Hypothalamus (tissue), 51 donors: ENCODE measurements around the gene WFDC10A.
"Not testable (repeated sequence)": the region's sequence is repeated elsewhere in the genome, so short reads cannot be mapped to it uniquely, and the experiment has no call there.

Experiments
- DNase-seq, 51 donors: peaks; one replicate each; lab custom pipeline; 2025; lab: John Stamatoyannopoulos, UW

The WFDC10A gene

GRCh38 chr20:45646875-45647274 is 17.3 kb downstream of the WFDC10A start:
- no peak for DNase-seq

DNA sequence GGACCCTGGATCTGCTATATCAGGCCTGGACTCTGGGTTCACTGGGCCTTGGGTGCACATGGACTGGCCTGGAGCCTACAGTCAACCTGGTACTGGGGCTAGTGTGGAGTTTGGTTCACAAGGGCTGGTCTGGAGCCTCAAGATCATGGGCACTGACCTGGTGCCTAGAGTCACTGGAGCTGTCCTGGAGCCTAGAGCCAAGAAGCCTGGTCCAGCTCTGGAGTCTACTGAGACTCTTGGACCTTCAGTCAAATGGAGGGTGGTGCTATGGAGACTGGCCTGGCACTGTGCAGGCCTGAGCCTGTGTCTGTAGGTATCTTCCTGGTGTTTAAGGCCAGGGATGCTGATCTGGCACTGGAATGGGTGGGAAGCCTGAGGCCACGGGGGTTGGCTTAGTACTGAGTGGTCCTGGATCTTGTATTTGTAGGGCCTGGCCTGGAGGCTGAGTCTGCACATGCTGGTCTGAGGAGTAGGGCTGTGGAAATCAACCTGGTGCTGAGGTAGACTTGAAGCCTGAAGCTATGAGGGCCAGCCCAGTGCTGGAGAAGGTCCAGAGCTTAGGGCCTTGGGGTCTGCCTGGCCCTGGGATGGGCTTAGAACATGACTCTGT is 18.0 kb downstream of the WFDC10A start:
- no peak for DNase-seq

DNA sequence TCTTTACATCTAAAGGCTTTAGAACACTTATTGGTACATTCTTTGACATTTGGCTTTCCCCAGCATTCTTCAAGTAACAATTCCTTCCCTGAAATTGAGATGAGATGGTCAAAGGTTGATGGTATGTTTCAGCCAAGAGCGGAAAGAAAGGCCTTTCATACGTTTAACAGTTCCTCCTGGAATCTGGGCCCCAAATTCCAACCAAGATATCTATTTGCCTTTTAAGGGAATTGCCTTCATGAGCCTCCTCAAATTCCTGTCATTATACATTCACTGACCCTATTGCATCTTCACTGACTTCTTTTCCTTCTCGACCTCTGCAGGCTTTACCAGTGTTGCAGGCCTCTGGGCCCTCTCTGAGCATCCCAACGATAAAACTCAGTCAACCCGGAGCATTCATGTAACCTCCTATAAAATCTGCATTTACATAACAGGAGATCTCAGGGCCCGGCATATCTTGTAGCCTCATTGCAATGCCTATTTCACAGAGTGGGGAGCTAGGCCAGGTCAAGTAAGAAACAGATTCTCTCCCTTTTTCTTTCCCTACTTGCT is 19.8 kb downstream of the WFDC10A start:
- DNase-seq: no peak

DNA sequence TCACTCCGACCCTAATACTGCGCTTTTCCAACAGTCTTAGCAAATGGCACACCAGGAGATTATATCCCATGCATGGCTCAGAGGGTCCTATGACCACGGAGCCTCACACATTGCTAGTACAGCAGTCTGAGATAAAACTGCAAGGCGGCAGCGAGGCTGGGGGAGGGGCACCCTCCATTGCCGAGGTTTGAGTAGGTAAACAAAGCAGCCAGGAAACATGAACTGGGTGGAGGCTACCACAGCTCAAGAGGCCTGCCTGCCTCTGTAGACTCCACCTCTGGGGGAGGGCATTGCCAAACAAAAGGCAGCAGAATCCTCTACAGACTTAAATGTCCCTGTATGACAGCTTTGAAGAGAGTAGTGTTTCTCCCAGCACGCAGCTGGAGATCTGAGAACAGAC is 22.2 kb downstream of the WFDC10A start:
- not testable (repeated sequence) for DNase-seq

DNA sequence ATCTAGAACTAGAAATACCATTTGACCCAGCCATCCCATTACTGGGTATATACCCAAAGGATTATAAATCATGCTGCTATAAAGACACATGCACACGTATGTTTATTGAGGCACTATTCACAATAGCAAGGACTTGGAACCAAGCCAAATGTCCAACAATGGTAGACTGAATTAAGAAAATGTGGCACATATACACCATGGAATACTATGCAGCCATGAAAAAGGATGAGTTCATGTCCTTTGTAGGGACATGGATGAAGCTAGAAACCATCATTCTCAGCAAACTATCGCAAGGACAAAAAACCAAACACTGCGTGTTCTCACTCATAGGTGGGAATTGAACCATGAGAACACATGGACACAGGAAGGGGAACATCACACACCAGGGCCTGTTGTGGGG is 27.5 kb downstream of the WFDC10A start:
- DNase-seq: not testable (repeated sequence)

- DNase-seq: no peak
These were observed 40.6 kb downstream of the WFDC10A start, which contains the start of gene WFDC11 for GRCh38 chr20:45670139-45670538. Gene WFDC11 (minus strand): TSS chr20:45670239. CDS start chr20:45650600, 19,639 bp downstream.

DNA sequence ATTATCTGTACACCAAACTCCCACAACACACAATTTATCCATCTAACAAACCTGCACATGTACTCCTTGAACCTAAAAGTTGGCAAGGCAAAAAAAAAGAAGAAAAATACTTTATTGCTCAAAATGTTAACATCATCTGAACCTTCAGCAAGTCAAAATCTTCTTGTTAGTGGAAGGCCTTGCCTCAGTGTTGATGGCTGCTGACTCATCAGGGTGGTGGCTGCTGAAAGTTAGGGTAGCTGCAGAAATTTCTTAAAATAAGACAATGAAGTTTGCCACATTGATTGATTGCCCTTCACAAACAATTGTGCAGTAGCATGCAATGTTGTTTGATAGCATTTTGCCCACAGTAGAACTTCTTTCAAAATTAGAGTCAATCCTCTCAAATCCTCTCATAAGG is 43.2 kb downstream of the WFDC10A start:
- no peak for DNase-seq

- no peak for DNase-seq
These were observed 50.1 kb downstream of the WFDC10A start for GRCh38 chr20:45679650-45680049.
